ENCODE measurements around the gene TBC1D3B. TPM values are rescaled to one million over a fixed set of nuclear protein-coding genes. Genes with fewer than 3 reads are reported as not detected.
A peak's percentile ranks its signal among the peaks of the same experiment; 100 is the strongest.

TBC1D3B gene
- total and polyA plus RNA-seq, 10 of the 15 experiments (the other 5 are each of a cell fraction or from before 2014, with no cell fraction given): 0.67 to 8.5 (median 1.7) TPM; not detected in 2

DNA sequence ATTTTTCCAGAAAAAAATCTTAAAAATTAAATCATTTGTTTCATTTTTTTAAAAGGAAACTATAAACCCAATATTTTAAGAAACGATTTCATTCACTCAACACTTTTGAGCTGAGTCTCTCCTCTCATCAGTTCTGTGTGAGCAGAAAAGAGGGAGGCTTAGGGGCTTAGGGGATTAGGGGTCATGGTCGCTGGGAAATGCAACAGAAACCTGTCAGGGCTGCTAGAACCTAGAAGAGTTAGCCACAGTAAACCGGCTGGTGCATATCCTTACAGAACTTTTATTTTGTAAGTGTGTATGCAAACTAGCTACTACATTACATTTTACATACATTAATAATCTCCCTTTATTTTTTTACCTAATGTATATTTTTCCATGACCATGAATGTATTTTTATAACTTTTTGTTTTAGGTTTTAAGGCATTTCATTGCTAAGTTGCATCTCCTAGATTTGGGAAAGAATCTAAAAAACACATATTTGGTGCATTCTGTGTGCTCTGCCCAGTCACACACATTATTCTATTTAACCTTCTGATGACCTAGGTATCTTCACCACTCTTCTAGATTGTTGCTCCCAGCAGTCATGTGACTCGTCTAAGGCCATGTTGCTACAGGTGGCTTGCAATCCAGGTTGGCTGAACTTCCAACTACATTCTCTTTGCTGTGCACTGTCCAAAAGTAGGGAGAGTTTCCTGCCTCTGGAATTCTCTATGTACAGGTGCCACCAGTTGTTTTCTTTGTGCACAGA lies 24.4 kb downstream of the TBC1D3B start (continued):
- no peak for TF ChIP-seq ZBTB4 (CRISPR knock-in tag; IDR thresholded peaks at IDR 0.05)
- no peak for TF ChIP-seq NRF1 (conservative IDR thresholded peaks at IDR 0.05; ENCODE audit: low read depth, low read length)
- no peak for TF ChIP-seq MEF2A (IDR thresholded peaks at IDR 0.05; ENCODE audit: insufficient read depth, low read depth, low read length)
- TF ChIP-seq TBL1XR1 (IDR thresholded peaks at IDR 0.05; ENCODE audit: low read depth, low read length): no peak
- no peak for TF ChIP-seq WRNIP1 (IDR thresholded peaks at IDR 0.05; ENCODE audit: borderline replicate concordance, low read depth, low read length)
- no peak for TF ChIP-seq STAT3 (IDR thresholded peaks at IDR 0.05; ENCODE audit: low read depth, low read length)

- no peaks in the 10 kb centered on the region for H3K36me3 ChIP-seq (ENCODE audit: control insufficient read depth in 2 of 2, insufficient read depth in 2 of 2, low read length in 1 of 2)
- CTCF ChIA-PET: interaction anchor here (0.7 to 12.0 kb wide), 37 partner anchors 12 to 388 kb away, joined by 3 to 622 read pairs (median 7); partner anchors contain the start of genes C17orf50, CCL14, CCL16 and CCL3
- H4K20me1 ChIP-seq (ENCODE audit: control insufficient read depth, insufficient read depth): no peaks in the 10 kb centered on the region
- BruUV-seq (replicated peaks): no TSS peak
- H3K4me2 ChIP-seq (ENCODE audit: control insufficient read depth, insufficient read depth): no peak overlapping the region
- RAD21 ChIA-PET (ENCODE audit: unreplicated experiment): interaction anchor here (1.1 to 7.8 kb wide), 20 partner anchors 13 to 300 kb away, joined by 3 to 342 read pairs (median 7); partner anchors contain the start of genes CCL16, CCL3, CCL4 and CCL4L2
- no peak overlapping the region for H3K9ac ChIP-seq (ENCODE audit: control insufficient read depth, insufficient read depth, low read length)
- H3K27me3 ChIP-seq (replicated peaks in 1 of 2; ENCODE audit: control insufficient read depth in 2 of 2, insufficient read depth in 2 of 2, low read length in 1 of 2): no peaks in the 10 kb centered on the region
- H3K79me2 ChIP-seq (ENCODE audit: control insufficient read depth, insufficient read depth, low read length): no peaks in the 10 kb centered on the region
- H3K4me3 ChIP-seq: no peak overlapping the region
- peaks cover 13% of the 10 kb centered on the region for H3K4me1 ChIP-seq (ENCODE audit: control insufficient read depth, insufficient read depth, low read length)
- POLR2A ChIA-PET: interaction anchor here (1.1 to 2.5 kb wide), 8 partner anchors 16 to 180 kb away, joined by 3 to 8 read pairs (median 3); partner anchors contain the start of gene CCL4
- SMC1A ChIA-PET (ENCODE audit: uncharacterized antibody, unreplicated experiment): interaction anchor here (0.5 to 11.3 kb wide), 26 partner anchors 15 to 336 kb away, joined by 3 to 485 read pairs (median 6); partner anchors contain the start of genes CCL14, CCL16, CCL18 and CCL3
- peak overlapping the region; percentile 16 for H2AFZ ChIP-seq (ENCODE audit: control insufficient read depth, low read depth, low read length)
- WGBS (ENCODE audit: insufficient coverage, insufficient replicate concordance, low lambda C conversion rate, missing lambda C conversion rate): 50% methylated on average over 11 of the region's 11 CpGs
- in situ Hi-C loops (cut with MboI) (loop anchor here (5.0 to 25.0 kb wide), 2 partner anchors 177 to 338 kb away; partner anchors contain the start of gene ZNHIT3), intact Hi-C loops (cut with micrococcal nuclease; ENCODE audit: unreplicated experiment) (loop anchor here (1.0 to 10.0 kb wide), 6 partner anchors 59 to 335 kb away; partner anchors contain the start of genes CCL3 and ZNHIT3)
- ATAC-seq (peak; percentile 30), DNase-seq (ENCODE audit: low read depth, low spot score) (no peak), FAIRE-seq (no peak)
- H3K27ac ChIP-seq (ENCODE audit: control insufficient read depth, insufficient read depth): no peak overlapping the region
- H3K9me3 ChIP-seq (replicated peaks; ENCODE audit: control insufficient read depth, insufficient read depth, low read length): peaks cover 3% of the 10 kb centered on the region; the same call in 1 of the 3 replicates
- TF ChIP-seq NFIC (IDR thresholded peaks at IDR 0.05; ENCODE audit: low read depth, low read length) (no peak), EED (IDR thresholded peaks at IDR 0.05; ENCODE audit: low read depth) (no peak), NBN (IDR thresholded peaks at IDR 0.05) (no peak), TARDBP (IDR thresholded peaks at IDR 0.05; ENCODE audit: borderline replicate concordance) (no peak), PAX5 (IDR thresholded peaks at IDR 0.05; ENCODE audit: borderline replicate concordance, low read depth, low read length) (no peak), ZNF384 (IDR thresholded peaks at IDR 0.05; ENCODE audit: borderline replicate concordance, low read depth, low read length) (no peak), IRF5 (IDR thresholded peaks at IDR 0.05; ENCODE audit: borderline replicate concordance) (no peak), RBBP5 (conservative IDR thresholded peaks at IDR 0.05) (no peak), KAT2A (conservative IDR thresholded peaks at IDR 0.05; ENCODE audit: control insufficient read depth, low read depth, low read length) (no peak), POLR2AphosphoS5 (IDR thresholded peaks at IDR 0.05; ENCODE audit: low read length) (no peak)
- TF ChIP-seq, protein P1, sequence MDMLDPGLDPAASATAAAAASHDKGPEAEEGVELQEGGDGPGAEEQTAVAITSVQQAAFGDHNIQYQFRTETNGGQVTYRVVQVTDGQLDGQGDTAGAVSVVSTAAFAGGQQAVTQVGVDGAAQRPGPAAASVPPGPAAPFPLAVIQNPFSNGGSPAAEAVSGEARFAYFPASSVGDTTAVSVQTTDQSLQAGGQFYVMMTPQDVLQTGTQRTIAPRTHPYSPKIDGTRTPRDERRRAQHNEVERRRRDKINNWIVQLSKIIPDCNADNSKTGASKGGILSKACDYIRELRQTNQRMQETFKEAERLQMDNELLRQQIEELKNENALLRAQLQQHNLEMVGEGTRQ (IDR thresholded peaks at IDR 0.05; ENCODE audit: borderline replicate concordance, low read depth, low read length): no peak
These were observed 27.1 kb downstream of the TBC1D3B start for GRCh38 chr17:36149296-36149820.
